Endothelial cell of umbilical vein (primary cell): ENCODE results near the gene KRR1. TPM values are rescaled to one million over a fixed set of nuclear protein-coding genes. Genes with fewer than 3 reads are reported as not detected.

Experiments used
- BruUV-seq: library from RNA; stranded (reverse); fragments of 400-500 nt; replicated peaks from 2 replicates; lab custom pipeline; 2021; lab: Mats Ljungman, UMichigan
- CTCF ChIA-PET: fragments of 300-600, 350-600 bp; sonication (Branson Sonifier 250); formaldehyde crosslinking; loops from one replicate; lab custom pipeline; 2021; ENCODE audit warnings: antibody characterized with exemption, inconsistent platforms; lab: Charles Lee
- POLR2A ChIA-PET: fragments of 300-600, 350-600 bp; sonication (Branson Sonifier 250); formaldehyde crosslinking; loops from one replicate; lab custom pipeline; 2021; ENCODE audit warnings: antibody characterized with exemption, inconsistent platforms; lab: Charles Lee
- DNase-seq: peaks from one replicate; pipeline ENCODE4 v3.0.0-alpha.2; 2011; ENCODE audit warnings: low read depth, low spot score
- FAIRE-seq: peaks from 2 replicates; lab custom pipeline; 2011; peaks lifted over from hg19 to GRCh38; lab: Jason Lieb, UNC
- H2AFZ ChIP-seq: 2 replicates; pipeline ENCODE4 v1.6.0; 2012; ENCODE audit warnings: low read depth, low read length, control low read depth, inconsistent platforms
- H3K27ac ChIP-seq: 2 replicates; pipeline ENCODE4 v1.5.1; 2011; ENCODE audit warnings: low read depth, mild to moderate bottlenecking, control low read depth, low read length, moderate library complexity; ENCODE audit not compliant: insufficient read depth
- H3K27me3 ChIP-seq, 2 experiments: 2 replicates each; pipeline versions ENCODE4 v1.6.0 to v1.6.1; 2011; ENCODE audit warnings: low read length in 2 of 2, mixed read lengths in 1 of 2; ENCODE audit not compliant: control insufficient read depth in 2 of 2, insufficient read depth in 2 of 2
- H3K36me3 ChIP-seq, 2 experiments: 2 replicates in 1 of 2; 3 replicates in 1 of 2; pipeline ENCODE4 v1.5.1; 2011; ENCODE audit warnings: low read length in 2 of 2, mild to moderate bottlenecking in 1 of 2, moderate library complexity in 1 of 2; ENCODE audit not compliant: control insufficient read depth in 2 of 2, insufficient read depth in 2 of 2; ENCODE audit errors: extremely low read depth in 1 of 2
- H3K4me1 ChIP-seq: 3 replicates; pipeline ENCODE4 v1.5.1; 2011; ENCODE audit warnings: mild to moderate bottlenecking, low read length; ENCODE audit not compliant: control insufficient read depth, insufficient read depth; ENCODE audit errors: extremely low read depth
- H3K4me2 ChIP-seq: 2 replicates; pipeline ENCODE4 v1.6.1; 2011; ENCODE audit warnings: low read length, control low read depth, mixed read lengths; ENCODE audit not compliant: insufficient read depth
- H3K4me3 ChIP-seq, 3 experiments: fragments of 200-600 bp in 1 of 3; sonication (generic), shearing (Covaris generic) in 1 of 3; replicated peaks in 1 of 3; 2 replicates each; pipeline ENCODE4 v1.5.1; 2011 to 2016; ENCODE audit warnings: control low read depth in 3 of 3, low read length in 3 of 3, mild to moderate bottlenecking in 2 of 3, inconsistent platforms in 1 of 3, low read depth in 1 of 3, moderate library complexity in 1 of 3; ENCODE audit not compliant: insufficient read depth in 1 of 3
- H3K79me2 ChIP-seq: 2 replicates; pipeline ENCODE4 v1.6.0; 2012; ENCODE audit warnings: low read length, inconsistent platforms; ENCODE audit not compliant: control insufficient read depth, insufficient read depth
- H3K9ac ChIP-seq: replicated peaks from 2 replicates; pipeline ENCODE3; 2011; ENCODE audit warnings: low read length, control low read depth; ENCODE audit not compliant: insufficient read depth; ENCODE audit errors: extremely low read depth
- H3K9me1 ChIP-seq: replicated peaks from 3 replicates; pipeline ENCODE4 v1.6.0; 2011; ENCODE audit warnings: mild to moderate bottlenecking, low read length; ENCODE audit not compliant: control insufficient read depth, insufficient read depth; ENCODE audit errors: extremely low read depth
- H3K9me3 ChIP-seq: replicated peaks from 2 replicates; pipeline ENCODE4 v1.5.1; 2012; ENCODE audit warnings: low read length, inconsistent platforms; ENCODE audit not compliant: control insufficient read depth, insufficient read depth
- H4K20me1 ChIP-seq: replicated peaks from 2 replicates; pipeline ENCODE3; 2011; ENCODE audit warnings: mild to moderate bottlenecking, low read length; ENCODE audit not compliant: control insufficient read depth, insufficient read depth; ENCODE audit errors: extremely low read depth
- CTCF ChIP-seq, 2 donors: IDR thresholded peaks; 1 replicate in 1 of 2; 2 replicates in 1 of 2; pipeline ENCODE4 v1.5.1; 2011; ENCODE audit warnings: low read length in 2 of 2, mild to moderate bottlenecking in 2 of 2, moderate library complexity in 2 of 2, control low read depth in 1 of 2, inconsistent platforms in 1 of 2, low read depth in 1 of 2; ENCODE audit not compliant: insufficient read depth in 1 of 2; ENCODE audit errors: extremely low read depth in 1 of 2
- EZH2 ChIP-seq: IDR thresholded peaks from 2 replicates; pipeline ENCODE4 v1.6.1; 2012; ENCODE audit warnings: borderline replicate concordance, low read depth, mild to moderate bottlenecking, moderate library complexity, low read length, inconsistent platforms; ENCODE audit not compliant: severe bottlenecking
- FOS ChIP-seq: IDR thresholded peaks from 2 replicates; pipeline ENCODE4 v1.6.1; 2011; ENCODE audit warnings: mild to moderate bottlenecking, low read length, moderate library complexity, borderline replicate concordance; ENCODE audit not compliant: insufficient read depth
- GATA2 ChIP-seq: IDR thresholded peaks from 2 replicates; pipeline ENCODE4 v1.7.0; 2011; ENCODE audit warnings: low read depth, mild to moderate bottlenecking, moderate library complexity, mixed read lengths, low read length; ENCODE audit not compliant: insufficient read length, insufficient read depth
- JUN ChIP-seq: IDR thresholded peaks from 2 replicates; pipeline ENCODE4 v1.6.1; 2011; ENCODE audit warnings: borderline replicate concordance, low read depth; ENCODE audit not compliant: insufficient read length, insufficient read depth
- MAX ChIP-seq: IDR thresholded peaks from 2 replicates; pipeline ENCODE4 v1.6.1; 2011; ENCODE audit not compliant: insufficient read depth, insufficient read length
- MYC ChIP-seq: IDR thresholded peaks from one replicate; pipeline ENCODE4 v1.6.1; 2011; ENCODE audit warnings: mild to moderate bottlenecking, low read depth, low read length
- POLR2A ChIP-seq: IDR thresholded peaks from 2 replicates; pipeline ENCODE4 v1.6.1; 2012; ENCODE audit warnings: low read depth, mild to moderate bottlenecking, control low read depth, low read length
- POLR2AphosphoS5 ChIP-seq: IDR thresholded peaks from 2 replicates; pipeline ENCODE4 v1.6.1; 2012; ENCODE audit warnings: low read depth, mild to moderate bottlenecking, control low read depth, low read length, moderate library complexity; ENCODE audit not compliant: insufficient read depth
- dilution Hi-C: fragments of 300-500 bp; cut with MboI; formaldehyde crosslinking; loops from one replicate; pipeline ENCODE4 v1.15.0; 2019; ENCODE audit warnings: low sequenced_read_pairs; ENCODE audit not compliant: extremely low pct_ligation_motif_present
- intact Hi-C: fragments of 100-400 bp; cut with micrococcal nuclease; formaldehyde crosslinking; loops from one replicate; pipeline ENCODE4 v1.10.0; 2022
- polyA plus RNA-seq, 4 experiments: library from polyadenylated mRNA; depleted of rRNA in 3 of 4; stranded (reverse) in 3 of 4; unstranded in 1 of 4; fragments of >200 nt; gene quantifications; 2 replicates each; pipeline versions ENCODE4 v1.2.1 to v1.2.3, GENCODE V29; 2011 to 2012; ENCODE audit warnings: missing spikeins in 1 of 4
- total RNA-seq: library from RNA; stranded (reverse); gene quantifications from 2 replicates; pipeline ENCODE4 v1.2.3, GENCODE V29; 2021

The KRR1 gene
- total and polyA plus RNA-seq, 2 donors (not counting 3 experiments of a cell fraction or from before 2014, with no cell fraction given): 5.9 to 49.3 TPM

GRCh38 chr12:75528272-75528671, 16.9 kb upstream of the KRR1 start:
- Histone ChIP-seq H3K36me3 (no peaks in the 10 kb centered on the region), H3K9me1 (no peaks in the 10 kb centered on the region), H3K79me2 (no peaks in the 10 kb centered on the region), H3K4me3 (no peak overlapping the region), H3K27me3 (no peaks in the 10 kb centered on the region), H2AFZ (no peak overlapping the region), H3K9me3 (no peaks in the 10 kb centered on the region), H3K27ac (no peak overlapping the region), H3K4me1 (no peaks in the 10 kb centered on the region), H3K4me2 (no peak overlapping the region), H4K20me1 (no peaks in the 10 kb centered on the region), H3K9ac (no peak overlapping the region)
- no TSS peak for BruUV-seq
- DNase-seq: no peak
- ChIA-PET POLR2A (interaction anchor here (0.9 kb wide), 1 partner anchor 503 kb away, joined by 3 read pairs; the partner anchor contains the start of gene PHLDA1), CTCF (interaction anchor here (0.7 to 5.0 kb wide), 12 partner anchors 25 to 928 kb away, joined by 3 to 95 read pairs (median 6); partner anchors contain the start of genes BBS10 and PHLDA1)
- no peak for TF ChIP-seq POLR2A
- no peak for TF ChIP-seq GATA2
- no peak for TF ChIP-seq CTCF (IDR thresholded peaks at IDR 0.05; ENCODE audit: extremely low read depth in 1 of 2, insufficient read depth in 1 of 2, low read depth in 1 of 2, low read length in 2 of 2)
- TF ChIP-seq JUN: no peak
- no peak for TF ChIP-seq FOS
- no peak for TF ChIP-seq MYC
- no peak for TF ChIP-seq POLR2AphosphoS5
- no peak for TF ChIP-seq EZH2
- no peak for TF ChIP-seq MAX
- intact Hi-C loops (loop anchor here (5.0 to 10.0 kb wide), 4 partner anchors 194 to 929 kb away; no protein-coding TSS in a partner anchor), dilution Hi-C loops (no loop called here)
- FAIRE-seq: no peak
